Stimulated activated CD4-positive, alpha-beta T cell treated with anti-CD3 and anti-CD28 coated beads, Interleukin-12 subunit alpha, Interleukin-12 subunit beta, amount 100 ng/mL, for 4 hours (primary cell): Measurements from ENCODE around the gene ALLC.
"Not testable (repeated sequence)": the region's sequence is repeated elsewhere in the genome, so short reads cannot be mapped to it uniquely, and the experiment has no call there.

Source experiments
- DNase-seq: peaks from one replicate; pipeline ENCODE4 v3.0.0-alpha.2; 2020

The ALLC gene

GRCh38 chr2:3626812-3627499 is 31.0 kb upstream of the ALLC start:
- DNase-seq = no peak

GRCh38 chr2:3627500-3628100 is 30.4 kb upstream of the ALLC start:
- DNase-seq = no peak

DNA sequence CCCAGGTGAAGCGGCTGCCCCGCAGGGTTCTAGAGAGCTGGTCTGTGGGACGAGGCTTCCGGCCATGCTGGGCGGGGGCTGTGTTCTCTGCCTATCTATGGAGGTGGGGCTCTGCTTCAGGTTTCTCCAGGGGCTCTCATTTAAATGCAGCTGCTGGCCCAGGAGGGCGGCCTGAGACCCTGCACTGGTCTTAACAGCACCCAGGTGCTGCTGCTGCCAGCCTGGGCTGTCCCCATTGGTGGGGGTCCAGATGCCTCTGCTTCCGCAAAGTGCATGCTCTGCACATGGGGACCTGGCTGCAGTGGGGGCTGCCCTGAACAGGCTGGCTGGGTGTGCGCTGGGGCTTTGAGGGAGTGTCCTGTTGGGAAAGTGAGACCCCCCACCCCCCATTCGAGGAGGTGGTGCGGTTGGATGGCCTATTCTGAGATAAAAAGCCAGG is 29.7 kb upstream of the ALLC start:
- DNase-seq = no peak

DNA sequence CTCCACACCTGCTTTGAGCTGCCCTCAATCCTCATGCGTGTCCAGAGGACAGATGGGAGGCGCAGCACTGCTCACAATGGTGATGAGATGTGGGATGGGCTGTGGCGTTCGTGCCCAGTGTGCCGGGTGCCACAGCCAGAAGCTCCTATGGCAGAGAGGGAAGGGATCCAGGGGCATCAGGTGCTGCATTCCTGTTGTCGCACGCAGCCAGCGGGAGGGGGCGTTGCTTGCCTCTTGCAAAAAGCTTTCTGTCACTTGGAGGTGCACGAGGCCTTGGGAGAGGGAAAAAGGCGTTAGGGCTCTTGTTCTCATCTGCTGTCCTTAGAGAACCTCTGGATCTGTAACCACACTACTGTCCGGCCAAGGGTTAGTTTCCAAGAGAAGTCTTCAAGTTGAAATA is 29.2 kb upstream of the ALLC start:
- DNase-seq = no peak

DNA sequence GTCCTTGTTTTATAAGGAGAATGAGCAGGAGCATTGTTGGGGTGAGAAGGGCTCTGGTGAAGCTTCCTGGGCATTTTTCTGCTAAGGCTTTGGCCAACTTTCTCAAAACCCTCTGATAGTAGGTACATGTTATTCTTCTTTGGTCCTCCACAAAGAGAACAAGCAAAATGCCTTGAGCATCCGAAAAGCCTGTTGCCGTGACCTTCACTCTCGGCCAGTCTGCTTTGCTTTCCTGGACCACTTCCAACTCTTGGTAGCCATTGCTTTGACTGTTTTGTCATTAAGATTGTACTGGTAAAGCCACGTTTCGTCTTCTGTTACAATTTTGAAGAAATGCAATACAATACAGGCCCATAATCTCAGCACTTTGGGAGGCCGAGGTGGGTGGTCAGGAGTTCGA is 27.4 kb upstream of the ALLC start:
- DNase-seq = no peak

DNA sequence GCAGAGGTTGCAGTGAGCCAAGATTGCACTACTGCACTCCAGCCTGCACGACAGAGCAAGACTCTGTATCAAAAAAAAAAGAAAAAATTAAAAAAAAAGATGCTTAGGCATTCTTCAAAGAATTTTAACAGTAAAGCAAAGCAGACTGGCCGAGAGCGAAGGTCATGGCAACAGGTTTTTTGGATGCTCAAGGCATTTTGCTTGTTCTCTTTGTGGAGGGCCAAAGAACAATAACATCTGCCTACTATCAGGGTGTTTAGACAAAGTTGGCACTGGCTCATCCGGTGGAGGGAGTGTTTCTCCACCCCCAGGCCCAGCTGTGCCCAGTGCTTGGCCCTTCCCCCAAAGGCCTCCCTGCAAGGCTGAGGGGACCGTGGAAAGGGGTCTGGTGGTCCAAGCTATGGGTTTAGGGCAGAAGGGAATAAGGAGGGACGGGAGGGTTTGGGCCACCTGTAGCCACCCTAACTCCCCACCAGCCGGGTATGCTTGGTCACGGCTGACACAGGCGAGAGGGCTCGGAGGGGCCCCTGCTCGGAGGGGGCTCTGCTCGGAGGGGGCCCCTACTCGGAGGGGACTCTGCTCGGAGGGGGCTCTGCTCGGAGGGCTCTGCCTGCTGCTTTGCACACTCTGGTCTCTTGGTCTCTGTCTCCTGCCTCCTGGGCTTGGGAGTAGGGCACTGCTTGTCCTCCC is 26.7 kb upstream of the ALLC start:
- DNase-seq = no peak

DNA sequence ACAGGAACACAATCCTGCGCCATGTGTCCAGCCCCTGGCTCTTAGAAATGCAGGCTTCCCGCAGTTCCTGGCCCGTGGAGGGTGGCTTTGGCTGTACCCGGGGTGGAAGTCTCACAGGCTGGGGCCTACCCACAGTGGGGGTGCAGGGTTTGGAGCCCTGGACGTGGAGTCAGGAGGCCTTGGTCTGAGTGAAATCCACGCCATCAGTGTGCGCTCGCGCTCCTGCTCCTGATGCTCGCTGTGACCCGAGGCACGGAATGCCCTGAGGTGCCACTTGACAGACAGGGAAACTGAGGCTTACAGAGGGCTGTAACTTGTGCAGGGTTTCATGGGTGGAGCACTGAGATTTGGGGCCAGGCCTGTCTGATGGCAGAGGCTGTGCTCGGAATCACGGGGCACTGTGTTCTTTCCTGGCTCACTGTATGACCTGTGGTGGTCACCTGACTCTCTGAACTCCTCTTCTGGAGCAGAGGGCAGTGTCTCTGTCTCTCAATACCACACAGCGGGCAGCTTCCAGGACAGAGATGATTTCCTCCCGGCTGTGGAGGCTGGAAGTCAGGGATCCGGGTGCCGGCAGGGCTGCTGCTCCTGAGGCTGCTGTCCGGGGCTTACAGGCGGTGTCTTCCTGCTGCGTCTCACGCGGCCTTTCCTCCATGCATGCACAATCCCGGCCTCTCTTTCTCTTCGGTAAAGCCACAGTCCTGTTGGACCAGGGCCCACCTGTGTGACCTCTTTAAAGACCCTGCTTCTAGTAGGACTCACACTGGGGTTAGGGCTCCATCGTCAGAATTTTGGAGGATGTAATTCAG is 25.9 kb upstream of the ALLC start:
- no peak for DNase-seq

DNA sequence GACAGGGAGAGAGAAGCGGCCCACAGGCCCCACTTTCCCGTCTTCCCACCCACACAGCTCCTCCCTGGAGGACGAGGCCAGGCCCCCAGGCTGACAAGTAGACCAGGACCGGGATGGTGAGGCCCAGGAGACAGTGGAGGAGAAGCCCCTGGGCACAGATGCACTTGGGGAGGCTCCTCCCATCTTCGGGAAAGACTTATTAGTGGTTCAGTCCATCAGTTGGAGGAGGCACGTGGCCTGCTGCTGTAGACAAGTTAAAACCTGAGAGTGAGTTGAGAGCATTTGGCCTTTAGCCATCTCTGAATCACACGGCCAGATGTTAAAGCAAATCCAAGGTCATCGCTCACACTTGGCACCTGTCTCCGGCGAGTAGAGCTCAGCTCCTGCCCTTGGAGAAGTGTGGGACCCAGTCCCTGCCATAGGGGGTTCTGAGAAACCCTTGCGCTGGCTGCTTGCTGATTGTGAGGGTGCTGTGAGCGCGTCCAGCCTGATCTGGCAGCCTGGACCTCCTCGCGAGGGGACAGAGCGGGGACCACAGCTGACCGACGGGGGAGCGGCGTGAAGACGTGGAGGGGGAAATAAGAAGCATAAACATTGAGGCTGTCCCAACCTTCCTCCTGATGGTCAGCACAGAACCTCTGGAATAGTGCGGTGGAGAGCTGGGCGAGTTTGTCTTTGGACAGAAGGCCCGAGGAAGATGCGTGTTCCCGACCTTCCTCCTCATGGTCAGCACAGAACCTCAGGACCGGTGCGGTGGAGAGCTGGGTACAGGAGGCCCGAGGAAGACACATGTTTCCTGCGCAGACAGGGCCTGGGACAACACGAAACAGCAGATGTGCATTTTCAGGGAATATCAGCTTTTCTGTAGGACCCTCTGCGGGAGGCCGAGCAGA is 24.7 kb upstream of the ALLC start:
- no peak for DNase-seq

GRCh38 chr2:3633982-3634595 is 23.9 kb upstream of the ALLC start:
- no peak for DNase-seq

DNA sequence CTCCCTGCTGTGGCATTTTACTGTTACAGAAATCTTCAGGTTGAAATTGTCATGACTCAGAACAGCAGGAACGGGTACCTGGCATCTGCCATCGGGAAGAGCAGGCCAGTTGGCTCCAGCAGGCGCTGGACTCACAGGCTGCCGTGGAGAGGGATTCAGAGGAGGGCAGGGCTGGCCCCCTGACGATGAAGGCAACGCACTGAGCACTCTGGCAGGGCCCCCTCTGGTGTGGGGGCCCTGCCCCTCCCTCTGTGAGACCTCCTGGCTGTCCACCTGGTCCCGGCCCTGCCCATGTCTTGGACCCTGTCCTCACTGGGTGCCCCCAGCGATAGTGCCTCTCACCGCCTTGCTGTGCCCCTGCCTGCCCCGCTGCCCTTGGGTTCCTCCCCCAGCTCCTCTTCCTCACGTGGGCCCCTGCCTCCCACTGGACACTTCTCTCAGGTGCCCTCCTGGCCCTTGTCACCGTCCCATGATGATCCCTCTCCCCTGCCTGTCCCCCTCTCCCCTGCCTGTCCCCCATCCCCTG is 23.3 kb upstream of the ALLC start:
- no peak for DNase-seq

- DNase-seq = no peak
Measured at GRCh38 chr2:3635171-3635974, 22.6 kb upstream of the ALLC start.

GRCh38 chr2:3635975-3636327 is 22.0 kb upstream of the ALLC start:
- not testable (repeated sequence) for DNase-seq

- no peak for DNase-seq
Measured at GRCh38 chr2:3636586-3637310, 21.3 kb upstream of the ALLC start.

GRCh38 chr2:3637311-3637675 is 20.7 kb upstream of the ALLC start:
- no peak for DNase-seq

GRCh38 chr2:3637692-3638455 is 20.1 kb upstream of the ALLC start:
- no peak for DNase-seq

GRCh38 chr2:3638456-3638810 is 19.6 kb upstream of the ALLC start:
- no peak for DNase-seq

DNA sequence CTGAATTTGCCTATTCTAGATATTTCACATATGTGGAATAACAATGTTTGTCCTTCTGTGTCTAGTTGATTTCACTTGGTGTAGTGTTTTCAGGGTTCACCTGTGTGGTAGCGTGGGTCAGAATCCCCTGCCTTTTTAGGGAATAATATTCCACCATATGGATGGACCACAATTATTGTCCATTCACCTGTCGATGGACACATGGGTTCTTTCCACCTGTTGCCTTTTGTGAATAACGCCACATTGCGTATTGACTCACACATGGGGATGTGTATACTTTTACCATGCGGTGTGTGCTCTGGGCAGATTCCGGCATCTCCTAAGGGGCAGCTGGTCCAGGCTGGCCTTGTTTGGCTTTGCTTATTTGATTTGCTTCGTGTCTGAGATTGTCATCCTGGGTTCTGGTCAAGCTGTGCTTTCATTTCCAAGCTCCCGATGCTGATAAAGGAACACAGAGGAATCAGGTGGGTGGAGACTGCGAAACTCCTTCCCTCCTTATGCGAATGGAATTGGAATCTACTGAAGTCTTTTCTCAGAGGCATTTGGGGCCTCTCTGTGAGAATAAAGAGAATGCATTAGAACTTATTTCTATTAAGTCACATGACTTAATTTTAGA is 18.9 kb upstream of the ALLC start:
- no peak for DNase-seq

DNA sequence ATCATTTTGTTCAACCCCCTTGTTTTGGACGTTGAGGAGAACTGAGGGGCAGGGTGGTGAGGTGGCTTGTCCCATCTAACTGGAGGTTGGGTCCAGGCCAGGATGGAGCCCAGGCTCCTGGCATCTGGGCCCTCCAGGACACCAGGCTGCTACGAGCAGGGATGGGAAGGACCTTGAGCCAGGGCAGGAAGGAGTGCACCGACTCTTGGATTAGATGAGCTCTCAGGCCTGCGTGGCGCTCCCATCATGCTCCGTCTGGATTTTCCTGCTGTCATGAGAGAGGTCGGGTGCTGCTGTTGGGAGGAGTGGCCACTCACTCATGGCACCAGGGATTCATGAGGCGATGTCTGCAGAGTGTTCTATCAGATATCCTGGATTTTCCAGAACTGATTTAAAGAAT is 18.3 kb upstream of the ALLC start:
- no peak for DNase-seq

DNA sequence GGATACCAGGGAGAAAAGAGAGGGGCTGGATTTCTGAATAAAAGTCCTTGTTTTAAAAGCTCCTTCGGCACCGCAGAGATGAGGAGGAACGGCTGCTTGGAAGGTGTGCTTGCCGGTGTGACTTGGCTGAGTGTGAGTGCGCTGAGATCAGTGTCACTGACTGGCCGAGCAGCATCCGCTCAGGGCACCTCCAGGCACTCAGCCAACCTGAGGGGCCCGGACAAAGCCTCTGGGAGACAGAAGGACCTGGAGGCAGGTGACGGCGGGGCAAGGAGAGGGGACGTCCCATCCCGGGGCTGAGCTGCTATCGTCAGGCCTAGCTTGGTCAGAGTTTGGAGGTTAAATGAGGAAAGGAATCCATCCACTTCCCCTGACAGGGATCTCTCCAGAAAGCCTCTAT is 16.8 kb upstream of the ALLC start:
- no peak for DNase-seq
